ENCODE results near the gene KCNK17.

Gene KCNK17

DNA sequence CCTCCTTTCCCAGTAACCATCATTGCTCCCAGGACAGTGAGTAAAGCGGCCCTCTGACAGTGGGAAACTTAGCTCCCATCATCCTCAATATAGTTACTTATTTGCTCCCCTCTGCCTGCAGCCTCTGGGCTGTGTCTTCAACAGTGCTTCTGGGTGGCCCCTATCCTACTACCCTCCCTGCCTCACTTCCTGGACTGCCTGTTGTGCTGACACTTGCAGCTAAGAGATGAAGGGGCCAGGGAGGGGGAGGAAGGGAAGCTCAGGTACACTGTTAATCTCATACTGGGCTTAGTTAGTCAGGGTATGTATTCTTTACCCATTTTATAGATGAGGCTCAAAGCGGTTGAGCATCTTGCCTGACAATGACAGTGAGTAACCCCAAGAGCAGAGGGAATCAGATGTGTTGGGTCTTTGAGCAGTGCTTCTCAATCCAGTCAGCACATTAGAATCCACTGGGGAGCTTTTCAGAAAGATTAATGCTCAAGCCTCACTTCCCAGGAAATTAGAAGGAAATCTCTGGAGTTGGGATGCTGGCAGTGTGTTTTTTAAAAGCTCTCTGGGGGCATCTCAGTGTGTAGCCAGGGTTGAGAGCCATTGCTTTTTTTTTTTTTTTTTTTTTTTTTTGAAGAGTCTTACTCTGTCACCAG is 57.8 kb downstream of the KCNK17 start:
- in situ Hi-C loops (cut with MboI; ENCODE audit: low sequenced_read_pairs, unreplicated experiment): no loop called here
- no peak for DNase-seq (ENCODE audit: low spot score)
- TF ChIP-seq, protein P1, sequence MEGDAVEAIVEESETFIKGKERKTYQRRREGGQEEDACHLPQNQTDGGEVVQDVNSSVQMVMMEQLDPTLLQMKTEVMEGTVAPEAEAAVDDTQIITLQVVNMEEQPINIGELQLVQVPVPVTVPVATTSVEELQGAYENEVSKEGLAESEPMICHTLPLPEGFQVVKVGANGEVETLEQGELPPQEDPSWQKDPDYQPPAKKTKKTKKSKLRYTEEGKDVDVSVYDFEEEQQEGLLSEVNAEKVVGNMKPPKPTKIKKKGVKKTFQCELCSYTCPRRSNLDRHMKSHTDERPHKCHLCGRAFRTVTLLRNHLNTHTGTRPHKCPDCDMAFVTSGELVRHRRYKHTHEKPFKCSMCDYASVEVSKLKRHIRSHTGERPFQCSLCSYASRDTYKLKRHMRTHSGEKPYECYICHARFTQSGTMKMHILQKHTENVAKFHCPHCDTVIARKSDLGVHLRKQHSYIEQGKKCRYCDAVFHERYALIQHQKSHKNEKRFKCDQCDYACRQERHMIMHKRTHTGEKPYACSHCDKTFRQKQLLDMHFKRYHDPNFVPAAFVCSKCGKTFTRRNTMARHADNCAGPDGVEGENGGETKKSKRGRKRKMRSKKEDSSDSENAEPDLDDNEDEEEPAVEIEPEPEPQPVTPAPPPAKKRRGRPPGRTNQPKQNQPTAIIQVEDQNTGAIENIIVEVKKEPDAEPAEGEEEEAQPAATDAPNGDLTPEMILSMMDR (IDR thresholded peaks at IDR 0.05; ENCODE audit: borderline replicate concordance, control extremely low read depth, extremely low read depth, insufficient read depth, missing control alignments): no peak

DNA sequence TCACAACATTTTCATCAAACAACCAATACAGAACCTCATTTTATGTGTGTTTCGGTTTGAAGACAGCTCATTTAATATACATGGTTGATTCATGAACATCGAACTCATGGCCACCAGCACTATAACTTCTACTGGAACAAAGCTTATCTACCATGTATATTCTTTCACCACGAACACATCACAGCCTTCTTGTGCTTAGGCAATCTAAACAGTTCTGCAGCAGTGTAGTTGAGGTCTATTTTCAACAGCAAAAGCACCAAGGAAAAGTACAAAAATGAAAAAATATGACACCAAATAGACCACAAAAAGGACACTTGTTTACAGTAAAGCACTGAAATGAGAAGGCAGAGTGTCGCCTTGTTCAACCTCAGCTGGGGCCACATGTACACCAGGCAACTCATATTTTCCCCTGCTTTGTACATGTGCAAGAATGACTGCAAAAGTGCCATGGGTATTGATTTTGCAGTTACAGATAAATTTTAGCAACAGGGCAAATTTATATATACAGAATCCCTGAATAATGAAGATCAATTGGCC is 59.2 kb downstream of the KCNK17 start:
- no peak for DNase-seq (ENCODE audit: low spot score)
- TF ChIP-seq, protein P1 (IDR thresholded peaks at IDR 0.05; ENCODE audit: borderline replicate concordance, control extremely low read depth, extremely low read depth, insufficient read depth, missing control alignments): no peak
- in situ Hi-C loops (cut with MboI; ENCODE audit: low sequenced_read_pairs, unreplicated experiment): no loop called here

DNA sequence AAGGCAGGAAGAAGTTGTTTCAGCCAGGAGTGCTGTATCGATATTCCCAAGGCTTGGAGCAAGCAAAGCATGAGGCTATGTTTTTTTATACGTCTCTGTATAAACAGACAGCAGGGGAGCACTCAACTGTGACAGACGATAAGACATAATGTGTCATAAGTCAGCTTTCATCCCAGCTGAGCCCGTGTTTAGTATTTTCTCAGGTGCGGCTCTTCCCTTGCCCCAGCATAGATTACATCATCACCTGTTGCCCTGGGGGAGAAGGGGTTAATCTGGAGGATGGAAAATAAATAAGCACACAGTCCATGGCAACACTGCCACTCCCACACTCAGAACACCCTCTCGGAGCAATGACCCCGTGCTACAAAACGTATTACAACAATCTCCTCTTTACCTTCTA is 62.8 kb downstream of the KCNK17 start:
- TF ChIP-seq, protein P1 (IDR thresholded peaks at IDR 0.05; ENCODE audit: borderline replicate concordance, control extremely low read depth, extremely low read depth, insufficient read depth, missing control alignments): no peak
- no peak for DNase-seq (ENCODE audit: low spot score)
- in situ Hi-C loops (cut with MboI; ENCODE audit: low sequenced_read_pairs, unreplicated experiment): no loop called here

DNA sequence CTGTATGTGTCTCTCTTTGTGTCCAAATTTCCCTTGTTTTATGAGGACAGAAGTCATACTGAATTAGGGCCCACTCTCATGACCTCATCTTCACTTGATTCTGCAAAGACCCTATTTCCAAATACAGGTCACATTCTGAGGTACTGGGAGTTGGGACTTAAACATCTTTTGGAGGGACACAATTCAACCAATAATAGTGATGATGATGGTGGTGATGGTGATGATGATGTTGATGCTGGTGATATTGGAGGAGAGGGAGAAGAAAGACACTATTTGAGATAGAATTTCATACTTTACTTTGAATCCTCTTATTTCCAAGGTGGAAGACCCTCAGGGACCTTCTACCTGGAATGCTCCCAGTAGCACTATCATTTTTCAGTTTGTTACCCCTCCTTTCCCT is 63.7 kb downstream of the KCNK17 start:
- in situ Hi-C loops (cut with MboI; ENCODE audit: low sequenced_read_pairs, unreplicated experiment): no loop called here
- TF ChIP-seq, protein P1 (IDR thresholded peaks at IDR 0.05; ENCODE audit: borderline replicate concordance, control extremely low read depth, extremely low read depth, insufficient read depth, missing control alignments): no peak

DNA sequence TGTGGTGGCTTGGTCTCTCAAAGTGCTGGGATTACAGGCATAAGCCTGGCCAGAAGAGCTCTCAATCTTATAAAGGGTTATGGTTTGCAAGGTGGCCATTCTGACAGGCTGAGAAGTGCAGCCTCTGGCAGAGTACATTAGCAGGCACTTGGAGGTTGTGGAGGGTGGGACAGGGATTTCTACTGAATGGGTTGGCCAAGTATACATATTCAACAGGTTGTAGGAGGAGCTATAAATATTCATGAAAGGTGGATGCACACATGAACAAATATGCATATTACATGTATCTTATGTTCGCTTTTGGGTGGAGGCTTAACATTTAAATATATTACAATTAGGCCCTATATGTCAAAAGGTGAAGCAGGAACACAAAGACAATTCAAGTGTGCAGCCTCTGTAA is 64.9 kb downstream of the KCNK17 start:
- in situ Hi-C loops (cut with MboI; ENCODE audit: low sequenced_read_pairs, unreplicated experiment): no loop called here
- TF ChIP-seq, protein P1 (IDR thresholded peaks at IDR 0.05; ENCODE audit: borderline replicate concordance, control extremely low read depth, extremely low read depth, insufficient read depth, missing control alignments): no peak
- DNase-seq (ENCODE audit: low spot score): no peak

More for the DNA sequence above, 63.7 kb downstream of the KCNK17 start:
- DNase-seq (ENCODE audit: low spot score): no peak
